ENCODE measurements around the gene KIF15.

- TF ChIP-seq EZH2 (IDR thresholded peaks at IDR 0.05) = no peak
- TF ChIP-seq POLR2AphosphoS5 (IDR thresholded peaks at IDR 0.05; ENCODE audit: borderline replicate concordance, low read depth, low read length) = no peak
- no peak for TF ChIP-seq FOXP2 (optimal IDR thresholded peaks at IDR 0.05; ENCODE audit: control extremely low read depth, extremely low read length, insufficient read depth)
Measured at GRCh38 chr3:44831232-44831631, 69.6 kb downstream of the KIF15 start.

Data from SK-N-MC (cell line).